ENCODE results near the gene AFF3. TPM values are rescaled to one million over a fixed set of nuclear protein-coding genes. Genes with fewer than 3 reads are reported as not detected.

The AFF3 gene
- total RNA-seq, 6 experiments from 2014 or later, result 1.3 to 7.3 (median 6.4) TPM

GRCh38 chr2:100075532-100075931 is 66.9 kb downstream of the AFF3 start:
- H3K36me3 ChIP-seq, result no peaks in the 10 kb centered on the region
- ATAC-seq (no peak), DNase-seq (no peak)
- 70% methylated on average over 2 of the region's 3 CpGs for WGBS (ENCODE audit: insufficient coverage, low coverage, low lambda C conversion rate, missing lambda C conversion rate)
- TF ChIP-seq POLR2A (IDR thresholded peaks at IDR 0.05), result no peak
- TF ChIP-seq, protein P1, sequence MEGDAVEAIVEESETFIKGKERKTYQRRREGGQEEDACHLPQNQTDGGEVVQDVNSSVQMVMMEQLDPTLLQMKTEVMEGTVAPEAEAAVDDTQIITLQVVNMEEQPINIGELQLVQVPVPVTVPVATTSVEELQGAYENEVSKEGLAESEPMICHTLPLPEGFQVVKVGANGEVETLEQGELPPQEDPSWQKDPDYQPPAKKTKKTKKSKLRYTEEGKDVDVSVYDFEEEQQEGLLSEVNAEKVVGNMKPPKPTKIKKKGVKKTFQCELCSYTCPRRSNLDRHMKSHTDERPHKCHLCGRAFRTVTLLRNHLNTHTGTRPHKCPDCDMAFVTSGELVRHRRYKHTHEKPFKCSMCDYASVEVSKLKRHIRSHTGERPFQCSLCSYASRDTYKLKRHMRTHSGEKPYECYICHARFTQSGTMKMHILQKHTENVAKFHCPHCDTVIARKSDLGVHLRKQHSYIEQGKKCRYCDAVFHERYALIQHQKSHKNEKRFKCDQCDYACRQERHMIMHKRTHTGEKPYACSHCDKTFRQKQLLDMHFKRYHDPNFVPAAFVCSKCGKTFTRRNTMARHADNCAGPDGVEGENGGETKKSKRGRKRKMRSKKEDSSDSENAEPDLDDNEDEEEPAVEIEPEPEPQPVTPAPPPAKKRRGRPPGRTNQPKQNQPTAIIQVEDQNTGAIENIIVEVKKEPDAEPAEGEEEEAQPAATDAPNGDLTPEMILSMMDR (IDR thresholded peaks at IDR 0.05), result no peak
- no peak overlapping the region for H3K4me3 ChIP-seq
- peaks cover 0 to 7% (median 0%) of the 10 kb centered on the region in 4 donors for H3K4me1 ChIP-seq
- intact Hi-C loops (cut with DNase I), result no loop called here
- H3K27ac ChIP-seq, result no peak overlapping the region
- no peaks in the 10 kb centered on the region for H3K9me3 ChIP-seq
- no peaks in the 10 kb centered on the region for H3K27me3 ChIP-seq

- Histone ChIP-seq H3K27me3 (no peaks in the 10 kb centered on the region), H3K36me3 (no peaks in the 10 kb centered on the region), H3K27ac (no peak overlapping the region), H3K4me3 (no peak overlapping the region), H3K4me1 (peaks cover 0 to 27% (median 8%) of the 10 kb centered on the region in 4 donors), H3K9me3 (no peaks in the 10 kb centered on the region)
- WGBS (ENCODE audit: insufficient coverage, low coverage, low lambda C conversion rate, missing lambda C conversion rate), result 77% methylated on average over 3 of the region's 3 CpGs
- intact Hi-C loops (cut with DNase I), result no loop called here
- ATAC-seq, result no peak
- no peak for DNase-seq
- TF ChIP-seq, protein P1 (IDR thresholded peaks at IDR 0.05), result no peak
- no peak for TF ChIP-seq POLR2A (IDR thresholded peaks at IDR 0.05)
These were observed 69.3 kb downstream of the AFF3 start for GRCh38 chr2:100073110-100073509.

DNA sequence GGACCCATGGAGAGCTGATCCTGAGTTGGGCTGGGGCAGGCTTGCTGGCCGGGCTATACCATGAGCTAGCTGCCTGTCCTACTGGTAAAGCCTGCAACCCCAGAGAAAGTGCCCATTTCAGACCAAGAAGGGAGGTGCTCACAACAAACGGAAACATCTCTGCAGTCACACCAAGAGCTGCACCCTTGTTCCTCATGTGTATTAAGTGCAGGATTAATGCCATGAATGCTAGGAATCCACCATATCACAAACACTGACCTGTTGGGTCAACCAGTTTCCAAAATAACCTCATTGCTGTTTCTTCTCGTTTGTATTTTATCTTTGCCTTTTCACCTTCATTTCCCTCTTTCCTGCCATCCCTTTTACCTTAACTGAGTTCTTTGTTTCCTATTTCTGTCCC is 69.9 kb downstream of the AFF3 start:
- H3K36me3 ChIP-seq, result no peaks in the 10 kb centered on the region
- no peak for TF ChIP-seq POLR2A (IDR thresholded peaks at IDR 0.05)
- TF ChIP-seq, protein P1 (IDR thresholded peaks at IDR 0.05), result no peak
- intact Hi-C loops (cut with DNase I), result no loop called here
- H3K4me1 ChIP-seq, result peaks cover 0 to 33% (median 9%) of the 10 kb centered on the region in 4 donors
- ATAC-seq, result no peak
- DNase-seq, result no peak
- H3K4me3 ChIP-seq, result no peak overlapping the region
- H3K27ac ChIP-seq, result no peak overlapping the region
- H3K9me3 ChIP-seq, result no peaks in the 10 kb centered on the region
- H3K27me3 ChIP-seq, result no peaks in the 10 kb centered on the region
- 22% methylated on average over 1 of the region's 3 CpGs for WGBS (ENCODE audit: insufficient coverage, low coverage, low lambda C conversion rate, missing lambda C conversion rate)

DNA sequence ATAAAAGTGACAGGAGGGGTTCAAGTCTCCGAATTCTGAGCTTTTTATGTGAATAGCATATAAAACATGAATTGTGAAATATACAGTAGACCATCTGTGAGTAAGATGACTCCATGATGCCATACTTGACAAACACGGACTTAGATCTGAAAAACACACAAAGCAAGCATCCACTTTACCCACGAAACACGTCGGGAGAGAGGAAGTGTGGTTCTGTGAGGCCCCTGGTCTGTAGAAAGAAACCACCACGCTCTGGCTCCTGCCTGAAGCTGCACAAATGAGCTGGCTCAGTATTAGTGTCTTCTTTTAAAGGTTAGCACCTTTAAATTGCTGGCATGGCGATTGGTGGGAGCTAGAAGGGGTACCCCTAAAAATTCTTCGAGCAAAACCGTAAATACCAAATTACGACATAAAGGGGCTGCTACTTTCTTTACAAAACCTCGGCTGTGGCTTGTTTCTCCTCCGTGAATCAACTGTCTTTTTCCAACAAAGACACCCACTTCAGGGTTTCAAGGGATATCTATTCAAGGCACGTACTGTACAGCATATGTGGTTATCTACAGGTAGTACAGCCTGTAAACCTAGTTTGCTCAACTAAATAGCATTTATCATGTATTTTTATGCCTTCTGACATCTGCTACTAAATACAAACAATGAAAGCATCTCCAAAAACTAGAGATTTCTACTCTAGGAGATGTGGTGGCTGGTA is 70.9 kb downstream of the AFF3 start:
- no peaks in the 10 kb centered on the region for H3K27me3 ChIP-seq
- peaks cover 0 to 44% (median 9%) of the 10 kb centered on the region in 4 donors for H3K4me1 ChIP-seq
- ATAC-seq, result no peak
- intact Hi-C loops (cut with DNase I), result no loop called here
- WGBS (ENCODE audit: insufficient coverage, low coverage, low lambda C conversion rate, missing lambda C conversion rate), result 68% methylated on average over 12 of the region's 13 CpGs
- H3K4me3 ChIP-seq, result no peak overlapping the region
- TF ChIP-seq, protein P1 (IDR thresholded peaks at IDR 0.05), result no peak
- no peak for TF ChIP-seq POLR2A (IDR thresholded peaks at IDR 0.05)
- no peak overlapping the region for H3K27ac ChIP-seq
- no peaks in the 10 kb centered on the region for H3K9me3 ChIP-seq
- H3K36me3 ChIP-seq, result no peaks in the 10 kb centered on the region
- DNase-seq, result no peak

Data from right lobe of liver (tissue), 6 donors.